Upper lobe of left lung (tissue), 4 donors: Measurements from ENCODE around the gene CEP44.

Experiments
- EP300 ChIP-seq, 4 donors: sonication (generic); formaldehyde crosslinking; IDR thresholded peaks; one replicate each; pipeline ENCODE4 v1.5.1; 2017; ENCODE audit warnings: antibody characterized with exemption in 4 of 4, control low read depth in 2 of 4
- TF ChIP-seq, protein P1 (sequence below), 6 experiments: fragments of 450-650 bp in 4 of 6; fragments of 200-600 bp in 2 of 6; sonication (generic) in 2 of 6; IDR thresholded peaks; one replicate each; pipeline ENCODE4 v1.5.1; 2016 to 2019; ENCODE audit warnings: antibody characterized with exemption in 6 of 6

DNA sequence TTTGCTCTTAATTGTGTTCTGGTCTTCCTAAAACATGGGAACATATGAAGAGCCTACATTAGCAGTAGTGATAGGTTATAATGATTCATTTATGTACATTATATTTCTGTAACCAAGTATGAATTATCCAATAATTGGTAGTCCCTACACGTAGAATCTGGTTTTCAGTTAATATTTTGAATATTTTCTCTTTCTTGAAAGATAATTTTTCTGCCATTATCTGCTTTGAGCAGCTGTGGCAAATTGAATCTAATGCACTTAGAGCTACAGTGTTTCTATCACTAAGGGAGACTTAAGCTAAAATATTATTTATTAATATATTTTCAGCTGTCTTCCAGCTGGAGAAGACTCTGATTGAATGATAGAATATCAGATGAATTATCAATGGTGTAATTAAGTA is 21.0 kb downstream of the CEP44 start:
- TF ChIP-seq, protein P1, sequence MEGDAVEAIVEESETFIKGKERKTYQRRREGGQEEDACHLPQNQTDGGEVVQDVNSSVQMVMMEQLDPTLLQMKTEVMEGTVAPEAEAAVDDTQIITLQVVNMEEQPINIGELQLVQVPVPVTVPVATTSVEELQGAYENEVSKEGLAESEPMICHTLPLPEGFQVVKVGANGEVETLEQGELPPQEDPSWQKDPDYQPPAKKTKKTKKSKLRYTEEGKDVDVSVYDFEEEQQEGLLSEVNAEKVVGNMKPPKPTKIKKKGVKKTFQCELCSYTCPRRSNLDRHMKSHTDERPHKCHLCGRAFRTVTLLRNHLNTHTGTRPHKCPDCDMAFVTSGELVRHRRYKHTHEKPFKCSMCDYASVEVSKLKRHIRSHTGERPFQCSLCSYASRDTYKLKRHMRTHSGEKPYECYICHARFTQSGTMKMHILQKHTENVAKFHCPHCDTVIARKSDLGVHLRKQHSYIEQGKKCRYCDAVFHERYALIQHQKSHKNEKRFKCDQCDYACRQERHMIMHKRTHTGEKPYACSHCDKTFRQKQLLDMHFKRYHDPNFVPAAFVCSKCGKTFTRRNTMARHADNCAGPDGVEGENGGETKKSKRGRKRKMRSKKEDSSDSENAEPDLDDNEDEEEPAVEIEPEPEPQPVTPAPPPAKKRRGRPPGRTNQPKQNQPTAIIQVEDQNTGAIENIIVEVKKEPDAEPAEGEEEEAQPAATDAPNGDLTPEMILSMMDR (IDR thresholded peaks at IDR 0.05): no peak
- no peak for TF ChIP-seq EP300 (IDR thresholded peaks at IDR 0.05)
